ENCODE measurements around the gene NRBF2. TPM values are rescaled to one million over a fixed set of nuclear protein-coding genes. Genes with fewer than 3 reads are reported as not detected.

NRBF2 gene
- total and polyA plus RNA-seq, 2 experiments from 2014 or later: 22.9 to 38.3 TPM

GRCh38 chr10:63084690-63085382 lies 48.3 kb upstream of the NRBF2 start:
- Histone ChIP-seq H3K4me1 (ENCODE audit: insufficient read depth) (no peaks in the 10 kb centered on the region), H4K20me1 (replicated peaks; ENCODE audit: insufficient read depth) (no peaks in the 10 kb centered on the region), H3K79me2 (replicated peaks; ENCODE audit: insufficient read depth) (no peaks in the 10 kb centered on the region), H3F3A (replicated peaks; ENCODE audit: low read depth) (no peaks in the 10 kb centered on the region), H3K4me2 (no peak overlapping the region), H3K27me3 (ENCODE audit: insufficient read depth) (no peaks in the 10 kb centered on the region), H2AFZ (no peak overlapping the region), H3K9me2 (ENCODE audit: insufficient read depth) (no peaks in the 10 kb centered on the region), H3K36me3 (ENCODE audit: insufficient read depth) (no peaks in the 10 kb centered on the region), H3K4me3 (no peak overlapping the region), H3K27ac (ENCODE audit: low read depth) (no peak overlapping the region)
- DNase-seq (ENCODE audit: low spot score) (no peak), ATAC-seq (no peak)
- H3K36me3 Mint-ChIP-seq (ENCODE audit: low read depth): no peaks in the 10 kb centered on the region
- TF ChIP-seq JUNB (IDR thresholded peaks at IDR 0.05; ENCODE audit: unreplicated experiment) (no peak), STAT1 (IDR thresholded peaks at IDR 0.05; ENCODE audit: unreplicated experiment) (no peak), REST (IDR thresholded peaks at IDR 0.05; ENCODE audit: unreplicated experiment) (no peak), NANOG (IDR thresholded peaks at IDR 0.05; ENCODE audit: borderline replicate concordance) (no peak), POLR2AphosphoS5 (IDR thresholded peaks at IDR 0.05; ENCODE audit: low read depth) (no peak), CREB1 (CRISPR knock-in tag; IDR thresholded peaks at IDR 0.05; ENCODE audit: low read depth) (no peak)
- no peaks in the 10 kb centered on the region for H3K4me1 Mint-ChIP-seq
- H3K27ac Mint-ChIP-seq: no peak overlapping the region
- no peak overlapping the region for H3K4me3 Mint-ChIP-seq
- H3K27me3 Mint-ChIP-seq (ENCODE audit: insufficient read depth, low read depth, poor library complexity): no peaks in the 10 kb centered on the region
- no peaks in the 10 kb centered on the region for H3K9me3 Mint-ChIP-seq

- Histone ChIP-seq H3K27ac (ENCODE audit: low read depth) (no peak overlapping the region), H3K4me1 (ENCODE audit: insufficient read depth) (no peaks in the 10 kb centered on the region), H4K20me1 (replicated peaks; ENCODE audit: insufficient read depth) (no peaks in the 10 kb centered on the region), H3K27me3 (ENCODE audit: insufficient read depth) (no peaks in the 10 kb centered on the region), H3K4me2 (no peak overlapping the region), H3F3A (replicated peaks; ENCODE audit: low read depth) (no peaks in the 10 kb centered on the region), H3K4me3 (no peak overlapping the region), H2AFZ (no peak overlapping the region), H3K36me3 (ENCODE audit: insufficient read depth) (no peaks in the 10 kb centered on the region), H3K9me2 (ENCODE audit: insufficient read depth) (peaks cover 4% of the 10 kb centered on the region; the same call in 1 of the 2 replicates), H3K79me2 (replicated peaks; ENCODE audit: insufficient read depth) (no peaks in the 10 kb centered on the region)
- ATAC-seq (no peak), DNase-seq (ENCODE audit: low spot score) (no peak)
- TF ChIP-seq ZNF114 (CRISPR knock-in tag; IDR thresholded peaks at IDR 0.05) (no peak), EZH2phosphoT487 (IDR thresholded peaks at IDR 0.05; ENCODE audit: unreplicated experiment) (no peak), ZNF331 (CRISPR knock-in tag; IDR thresholded peaks at IDR 0.05; ENCODE audit: low read depth) (no peak), STAT1 (IDR thresholded peaks at IDR 0.05; ENCODE audit: unreplicated experiment) (no peak), ETS1 (IDR thresholded peaks at IDR 0.05) (no peak), JUNB (IDR thresholded peaks at IDR 0.05; ENCODE audit: unreplicated experiment) (no peak), REST (IDR thresholded peaks at IDR 0.05; ENCODE audit: unreplicated experiment) (no peak)
- Mint-ChIP-seq H3K4me3 (no peak overlapping the region), H3K27ac (no peak overlapping the region), H3K27me3 (ENCODE audit: insufficient read depth, low read depth, poor library complexity) (peaks cover 4% of the 10 kb centered on the region), H3K9me3 (no peaks in the 10 kb centered on the region; the same call in 2 of the 3 replicates), H3K4me1 (no peaks in the 10 kb centered on the region), H3K36me3 (ENCODE audit: low read depth) (no peaks in the 10 kb centered on the region)
Observed at GRCh38 chr10:63093227-63093626, 39.9 kb upstream of the NRBF2 start.
